Epidermal melanocyte (primary cell): ENCODE results near the gene CRACR2A.

Experiments used
- DNase-seq: peaks from one replicate; pipeline ENCODE4 v3.0.0; 2011; ENCODE audit warnings: low spot score; ENCODE audit not compliant: insufficient read length

Gene CRACR2A

GRCh38 chr12:3598896-3599860 lies 153.7 kb downstream of the CRACR2A start:
- no peak for DNase-seq

GRCh38 chr12:3597526-3598210 lies 155.2 kb downstream of the CRACR2A start:
- no peak for DNase-seq

- DNase-seq: no peak
Observed at GRCh38 chr12:3596703-3597415, 156.1 kb downstream of the CRACR2A start.

GRCh38 chr12:3595721-3596120 lies 157.2 kb downstream of the CRACR2A start:
- no peak for DNase-seq

GRCh38 chr12:3594966-3595365 lies 157.9 kb downstream of the CRACR2A start:
- DNase-seq: no peak

- no peak for DNase-seq
Observed at GRCh38 chr12:3593906-3594483, 158.9 kb downstream of the CRACR2A start.

GRCh38 chr12:3592856-3593625 lies 159.9 kb downstream of the CRACR2A start:
- DNase-seq: no peak

- no peak for DNase-seq
Observed at GRCh38 chr12:3589745-3590144, 163.2 kb downstream of the CRACR2A start.

- DNase-seq: no peak
Observed at GRCh38 chr12:3587402-3588013, 165.4 kb downstream of the CRACR2A start.

- DNase-seq: no peak
Observed at GRCh38 chr12:3583656-3584334, 169.1 kb downstream of the CRACR2A start.

- no peak for DNase-seq
Observed at GRCh38 chr12:3580094-3580749, 172.7 kb downstream of the CRACR2A start.

- DNase-seq: no peak
Observed at GRCh38 chr12:3579446-3580093, 173.3 kb downstream of the CRACR2A start.

- DNase-seq: no peak
Observed at GRCh38 chr12:3578557-3578956, 174.4 kb downstream of the CRACR2A start.

GRCh38 chr12:3576891-3577290 lies 176.0 kb downstream of the CRACR2A start:
- no peak for DNase-seq

- no peak for DNase-seq
Observed at GRCh38 chr12:3574986-3575385, 177.9 kb downstream of the CRACR2A start.

GRCh38 chr12:3572560-3572959 lies 180.3 kb downstream of the CRACR2A start:
- no peak for DNase-seq

GRCh38 chr12:3571724-3572123 lies 181.2 kb downstream of the CRACR2A start:
- DNase-seq: no peak

GRCh38 chr12:3571323-3571722 lies 181.6 kb downstream of the CRACR2A start:
- DNase-seq: no peak

GRCh38 chr12:3568695-3569094 lies 184.2 kb downstream of the CRACR2A start:
- no peak for DNase-seq
